ENCODE results near the gene ASL.
"Not testable (repeated sequence)": the region's sequence is repeated elsewhere in the genome, so short reads cannot be mapped to it uniquely, and the experiment has no call there.

ASL gene

GRCh38 chr7:66103994-66104393 is 28.4 kb downstream of the ASL start:
- WGBS (ENCODE audit: extremely low coverage, insufficient coverage, insufficient read length) = no CpG with 5 or more reads among the region's 3 CpGs
- H3K79me2 ChIP-seq (ENCODE audit: control insufficient read depth, insufficient read depth, low read length, poor library complexity) = not testable (repeated sequence)

GRCh38 chr7:66105263-66105748 is 29.7 kb downstream of the ASL start:
- Histone ChIP-seq H2AK5ac (ENCODE audit: low read length) (no peak overlapping the region), H3K4ac (ENCODE audit: low read depth, low read length) (no peak overlapping the region), H3K27ac (ENCODE audit: low read depth, low read length) (no peak overlapping the region), H3K79me2 (ENCODE audit: control insufficient read depth, insufficient read depth, low read length, poor library complexity) (no peaks in the 10 kb centered on the region), H2AFZ (ENCODE audit: insufficient read depth, low read length, poor library complexity) (no peak overlapping the region), H3K14ac (ENCODE audit: low read length) (no peak overlapping the region), H4K8ac (ENCODE audit: low read depth, low read length) (no peak overlapping the region), H3K36me3 (ENCODE audit: control insufficient read depth in 1 of 2, insufficient read depth in 2 of 2, low read length in 2 of 2) (no peaks in the 10 kb centered on the region), H3K23ac (ENCODE audit: low read length) (no peak overlapping the region), H2BK5ac (ENCODE audit: low read depth, low read length, poor library complexity) (no peak overlapping the region), H2BK12ac (ENCODE audit: low read length) (no peak overlapping the region), H3K79me1 (ENCODE audit: low read length) (no peaks in the 10 kb centered on the region), H4K12ac (ENCODE audit: low read depth, low read length) (no peak overlapping the region), H3K9me3 (ENCODE audit: insufficient read depth, low read depth, low read length) (no peaks in the 10 kb centered on the region), H2BK120ac (ENCODE audit: insufficient read depth, low read length, poor library complexity) (no peak overlapping the region), H3K4me3 (ENCODE audit: low read depth, low read length) (no peak overlapping the region), H3K4me2 (ENCODE audit: low read length) (no peak overlapping the region), H3K27me3 (ENCODE audit: insufficient read depth, low read length) (no peaks in the 10 kb centered on the region), H3K18ac (ENCODE audit: low read length) (no peak overlapping the region), H3K4me1 (ENCODE audit: control insufficient read depth in 1 of 2, insufficient read depth in 2 of 2, low read length in 2 of 2) (no peaks in the 10 kb centered on the region), H3K9ac (ENCODE audit: low read length) (no peak overlapping the region), H4K91ac (ENCODE audit: low read depth, low read length) (no peak overlapping the region)
- WGBS (ENCODE audit: extremely low coverage, insufficient coverage, insufficient read length) = no CpG with 5 or more reads among the region's 5 CpGs
- DNase-seq = no peak

More at GRCh38 chr7:66103994-66104393, 28.4 kb downstream of the ASL start:
- H4K8ac ChIP-seq (ENCODE audit: low read depth, low read length); H3K36me3 ChIP-seq (ENCODE audit: control insufficient read depth in 1 of 2, insufficient read depth in 2 of 2, low read length in 2 of 2); H3K23ac ChIP-seq (ENCODE audit: low read length); H3K18ac ChIP-seq (ENCODE audit: low read length); H3K4me2 ChIP-seq (ENCODE audit: low read length); H3K79me1 ChIP-seq (ENCODE audit: low read length); DNase-seq; H3K4me1 ChIP-seq (ENCODE audit: control insufficient read depth in 1 of 2, insufficient read depth in 2 of 2, low read length in 2 of 2); H4K91ac ChIP-seq (ENCODE audit: low read depth, low read length); H2AK5ac ChIP-seq (ENCODE audit: low read length); H3K4me3 ChIP-seq (ENCODE audit: low read depth, low read length); H2AFZ ChIP-seq (ENCODE audit: insufficient read depth, low read length, poor library complexity); H2BK120ac ChIP-seq (ENCODE audit: insufficient read depth, low read length, poor library complexity); H3K9me3 ChIP-seq (ENCODE audit: insufficient read depth, low read depth, low read length); H3K9ac ChIP-seq (ENCODE audit: low read length); H3K27ac ChIP-seq (ENCODE audit: low read depth, low read length); H2BK12ac ChIP-seq (ENCODE audit: low read length); H4K12ac ChIP-seq (ENCODE audit: low read depth, low read length); H2BK5ac ChIP-seq (ENCODE audit: low read depth, low read length, poor library complexity); H3K4ac ChIP-seq (ENCODE audit: low read depth, low read length); H3K27me3 ChIP-seq (ENCODE audit: insufficient read depth, low read length); H3K14ac ChIP-seq (ENCODE audit: low read length): not testable (repeated sequence)

- H2AFZ ChIP-seq (ENCODE audit: insufficient read depth, low read length, poor library complexity); H3K9ac ChIP-seq (ENCODE audit: low read length); H3K4me1 ChIP-seq (ENCODE audit: control insufficient read depth in 1 of 2, insufficient read depth in 2 of 2, low read length in 2 of 2); H2BK5ac ChIP-seq (ENCODE audit: low read depth, low read length, poor library complexity); H4K91ac ChIP-seq (ENCODE audit: low read depth, low read length); H3K4me2 ChIP-seq (ENCODE audit: low read length); H3K27ac ChIP-seq (ENCODE audit: low read depth, low read length); H2BK120ac ChIP-seq (ENCODE audit: insufficient read depth, low read length, poor library complexity); H3K18ac ChIP-seq (ENCODE audit: low read length); H3K23ac ChIP-seq (ENCODE audit: low read length); DNase-seq; H3K79me1 ChIP-seq (ENCODE audit: low read length); H3K4me3 ChIP-seq (ENCODE audit: low read depth, low read length); H2BK12ac ChIP-seq (ENCODE audit: low read length); H3K14ac ChIP-seq (ENCODE audit: low read length); H3K36me3 ChIP-seq (ENCODE audit: control insufficient read depth in 1 of 2, insufficient read depth in 2 of 2, low read length in 2 of 2); H4K12ac ChIP-seq (ENCODE audit: low read depth, low read length); H3K4ac ChIP-seq (ENCODE audit: low read depth, low read length); H2AK5ac ChIP-seq (ENCODE audit: low read length); H3K9me3 ChIP-seq (ENCODE audit: insufficient read depth, low read depth, low read length); H3K79me2 ChIP-seq (ENCODE audit: control insufficient read depth, insufficient read depth, low read length, poor library complexity); H3K27me3 ChIP-seq (ENCODE audit: insufficient read depth, low read length); H4K8ac ChIP-seq (ENCODE audit: low read depth, low read length): not testable (repeated sequence)
- WGBS (ENCODE audit: extremely low coverage, insufficient coverage, insufficient read length) = no CpG with 5 or more reads among the region's 5 CpGs
These were observed 32.8 kb downstream of the ASL start for GRCh38 chr7:66108410-66108809.

DNA sequence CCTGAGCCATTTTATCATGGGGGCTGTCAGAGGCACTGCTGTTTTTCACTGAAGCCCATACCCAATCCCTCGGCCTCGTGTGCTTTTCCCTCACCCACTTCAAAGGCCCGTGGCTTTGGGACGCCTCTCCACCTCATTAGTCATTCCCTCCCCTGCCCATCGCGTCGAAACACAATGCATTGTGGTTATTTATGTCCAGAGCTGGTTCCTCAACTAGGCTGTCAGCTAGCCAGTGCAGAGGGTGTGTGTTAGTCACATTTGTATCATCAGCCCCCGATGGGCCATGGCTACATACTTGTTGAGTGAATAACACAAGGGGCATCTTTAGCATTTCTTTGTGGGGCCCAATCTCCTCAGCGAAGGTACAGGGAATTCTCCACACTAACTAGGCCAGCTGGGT is 35.2 kb downstream of the ASL start:
- H3K27me3 ChIP-seq (ENCODE audit: insufficient read depth, low read length) = no peaks in the 10 kb centered on the region
- H3K4ac ChIP-seq (ENCODE audit: low read depth, low read length) = no peak overlapping the region
- no peak overlapping the region for H3K27ac ChIP-seq (ENCODE audit: low read depth, low read length)
- peaks cover 8% of the 10 kb centered on the region for H3K79me2 ChIP-seq (ENCODE audit: control insufficient read depth, insufficient read depth, low read length, poor library complexity)
- no peak overlapping the region for H4K91ac ChIP-seq (ENCODE audit: low read depth, low read length)
- H2BK120ac ChIP-seq (ENCODE audit: insufficient read depth, low read length, poor library complexity) = no peak overlapping the region
- H4K8ac ChIP-seq (ENCODE audit: low read depth, low read length) = no peak overlapping the region
- H3K9ac ChIP-seq (ENCODE audit: low read length) = no peak overlapping the region
- DNase-seq = peak; percentile 49 to 58
- no peak overlapping the region for H3K4me2 ChIP-seq (ENCODE audit: low read length)
- H3K4me3 ChIP-seq (ENCODE audit: low read depth, low read length) = no peak overlapping the region
- no peak overlapping the region for H2AK5ac ChIP-seq (ENCODE audit: low read length)
- no peak overlapping the region for H2BK12ac ChIP-seq (ENCODE audit: low read length)
- no peak overlapping the region for H2AFZ ChIP-seq (ENCODE audit: insufficient read depth, low read length, poor library complexity)
- H3K36me3 ChIP-seq (ENCODE audit: control insufficient read depth in 1 of 2, insufficient read depth in 2 of 2, low read length in 2 of 2) = no peaks in the 10 kb centered on the region
- H3K18ac ChIP-seq (ENCODE audit: low read length) = no peak overlapping the region
- H3K14ac ChIP-seq (ENCODE audit: low read length) = no peak overlapping the region
- H2BK5ac ChIP-seq (ENCODE audit: low read depth, low read length, poor library complexity) = no peak overlapping the region
- H3K79me1 ChIP-seq (ENCODE audit: low read length) = peaks cover 5% of the 10 kb centered on the region
- H3K23ac ChIP-seq (ENCODE audit: low read length) = no peak overlapping the region
- WGBS (ENCODE audit: extremely low coverage, insufficient coverage, insufficient read length) = no CpG with 5 or more reads among the region's 9 CpGs
- no peaks in the 10 kb centered on the region for H3K9me3 ChIP-seq (ENCODE audit: insufficient read depth, low read depth, low read length)
- H4K12ac ChIP-seq (ENCODE audit: low read depth, low read length) = no peak overlapping the region
- H3K4me1 ChIP-seq (ENCODE audit: control insufficient read depth in 1 of 2, insufficient read depth in 2 of 2, low read length in 2 of 2) = peaks cover 2 to 3% of the 10 kb centered on the region in 2 experiments
